Esophagus (tissue), 2 donors: Measurements from ENCODE around the gene TENM4. TPM values are rescaled to one million over a fixed set of nuclear protein-coding genes. Genes with fewer than 3 reads are reported as not detected.

Source experiments
- H3K27ac ChIP-seq, 2 donors: one replicate each; pipeline ENCODE4 v1.5.1; 2013; ENCODE audit warnings: low read depth in 2 of 2, mild to moderate bottlenecking in 2 of 2, inconsistent platforms in 1 of 2, low read length in 1 of 2, moderate library complexity in 1 of 2
- H3K27me3 ChIP-seq, 2 donors: one replicate each; pipeline ENCODE4 v1.6.1; 2013; ENCODE audit warnings: low read length in 2 of 2, control low read depth in 1 of 2, mild to moderate bottlenecking in 1 of 2; ENCODE audit not compliant: insufficient read depth in 2 of 2, control insufficient read depth in 1 of 2
- H3K36me3 ChIP-seq, 2 donors: one replicate each; pipeline ENCODE4 v1.6.1; 2013; ENCODE audit warnings: low read length in 1 of 2; ENCODE audit not compliant: control insufficient read depth in 2 of 2, insufficient read depth in 2 of 2
- H3K4me1 ChIP-seq, 2 donors: one replicate each; pipeline ENCODE4 v1.6.1; 2013; ENCODE audit warnings: low read length in 1 of 2; ENCODE audit not compliant: control insufficient read depth in 2 of 2, insufficient read depth in 2 of 2
- H3K4me3 ChIP-seq, 2 donors: one replicate each; pipeline ENCODE4 v1.5.1; 2013; ENCODE audit warnings: low read length in 2 of 2, mild to moderate bottlenecking in 2 of 2, low read depth in 1 of 2, moderate library complexity in 1 of 2
- H3K9me3 ChIP-seq, 2 donors: one replicate each; pipeline ENCODE4 v1.6.1; 2013; ENCODE audit warnings: mild to moderate bottlenecking in 2 of 2, low read depth in 1 of 2, low read length in 1 of 2, moderate library complexity in 1 of 2; ENCODE audit not compliant: control insufficient read depth in 2 of 2, insufficient read depth in 1 of 2
- WGBS, 2 donors: extraction: QIAGEN DNeasy Blood & Tissue Kit; methylation state at CpG; one replicate each; pipeline ENCODE4 v1.1.7; 2013; 5-methylcytosine and 5-hydroxymethylcytosine counted together
- polyA plus RNA-seq, 2 donors: library from polyadenylated mRNA; stranded (reverse); fragments of 200-250 nt; gene quantifications; one replicate each; pipeline ENCODE4 v1.2.3, GENCODE V29; 2013
- donor health status: healthy with polysubstance abuse.
- donor health status: Bipolar disorder and iron deficiency.

The TENM4 gene
- polyA plus RNA-seq, 2 donors = 1.3 to 4.1 TPM

DNA sequence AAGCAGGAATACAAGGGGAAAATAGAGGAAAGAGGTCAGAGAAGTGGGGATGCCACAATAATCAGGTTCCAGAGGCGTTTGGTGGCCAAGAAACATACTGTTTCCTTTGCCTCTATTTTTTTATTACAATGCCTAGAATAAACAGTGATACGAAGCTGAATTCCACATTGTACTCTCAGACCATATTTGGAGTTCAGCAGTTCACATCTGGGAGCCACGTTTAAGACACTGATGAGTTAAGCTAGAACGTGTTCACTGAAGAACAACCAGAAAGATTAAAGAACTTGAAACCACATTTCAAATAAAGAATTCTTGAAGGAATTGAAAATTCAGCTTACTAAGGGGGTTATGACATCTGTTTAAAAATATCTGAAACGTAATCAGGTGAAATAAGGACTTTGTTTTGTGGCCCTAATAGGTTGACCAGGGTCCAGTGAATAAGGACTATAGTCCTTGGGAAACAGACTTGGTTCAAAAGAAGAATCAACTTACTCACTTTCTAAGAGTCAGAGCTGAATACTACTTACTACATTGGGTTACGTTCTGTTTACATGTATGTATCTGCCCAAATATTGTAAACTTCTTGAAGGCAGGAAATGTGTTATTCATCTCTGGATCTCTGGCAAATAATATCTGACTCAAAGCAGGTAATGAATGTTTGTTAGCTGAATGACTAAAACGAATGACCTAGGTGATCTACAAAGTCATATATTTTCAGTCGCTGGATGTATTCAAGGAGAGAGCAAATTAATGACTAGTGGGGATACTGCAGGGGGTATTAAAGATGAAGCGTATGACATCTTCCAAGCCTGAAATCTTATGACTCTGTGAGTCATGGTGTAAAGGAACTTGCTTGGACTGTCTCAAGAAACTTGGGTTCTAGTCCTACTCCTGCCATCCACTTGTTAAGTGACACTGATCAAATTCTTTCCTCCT is 619.2 kb downstream of the TENM4 start:
- Histone ChIP-seq H3K27me3 (no peaks in the 10 kb centered on the region), H3K4me1 (no peaks in the 10 kb centered on the region), H3K36me3 (no peaks in the 10 kb centered on the region), H3K27ac (no peak overlapping the region), H3K4me3 (no peak overlapping the region), H3K9me3 (no peaks in the 10 kb centered on the region)
- WGBS, 2 donors = 64% methylated on average over 9 of the region's 9 CpGs

DNA sequence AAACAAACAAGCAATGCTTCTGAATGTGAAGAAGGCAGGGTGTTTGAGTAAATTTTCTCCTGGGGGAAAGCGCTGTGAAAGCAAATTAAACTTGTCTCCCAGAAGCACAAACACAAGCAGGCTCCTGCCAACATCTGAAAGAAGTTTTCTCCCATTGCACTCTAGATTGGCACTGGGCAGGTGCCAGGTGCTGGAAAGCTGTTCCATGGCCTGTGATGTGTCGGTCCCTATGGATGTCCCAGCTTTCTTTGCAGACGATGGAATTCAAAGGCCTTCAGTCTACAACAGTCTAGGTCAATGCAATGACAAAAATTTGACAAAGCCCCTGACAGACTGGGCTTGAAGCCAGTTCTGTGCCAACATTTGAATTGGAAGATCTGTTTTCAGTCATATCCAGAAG is 620.1 kb downstream of the TENM4 start:
- H3K9me3 ChIP-seq = no peaks in the 10 kb centered on the region
- no peaks in the 10 kb centered on the region for H3K36me3 ChIP-seq
- WGBS, 2 donors = 74 to 86% methylated on average over 3 of the region's 3 CpGs
- no peak overlapping the region for H3K27ac ChIP-seq
- H3K27me3 ChIP-seq = no peaks in the 10 kb centered on the region
- H3K4me1 ChIP-seq = no peaks in the 10 kb centered on the region
- no peak overlapping the region for H3K4me3 ChIP-seq

DNA sequence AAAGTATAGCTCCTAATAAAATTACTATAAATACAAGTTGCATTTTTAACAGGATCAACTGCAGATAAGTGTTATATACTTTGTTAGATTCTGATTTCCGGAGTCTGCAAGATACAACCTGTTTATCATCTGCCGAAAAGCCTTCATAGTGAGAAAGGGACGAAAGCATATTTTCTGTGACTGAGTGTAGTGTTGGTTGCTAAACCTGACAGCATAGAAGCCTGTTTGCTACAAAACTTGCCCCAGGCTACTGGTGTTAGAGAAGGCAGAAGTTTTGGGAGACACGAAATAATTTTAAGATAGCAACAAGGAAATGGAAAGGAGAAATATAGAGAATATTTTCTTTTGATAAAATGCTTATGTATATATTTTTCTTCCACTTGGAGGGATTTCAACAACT is 622.6 kb downstream of the TENM4 start:
- no peak overlapping the region for H3K4me3 ChIP-seq
- no peaks in the 10 kb centered on the region for H3K27me3 ChIP-seq
- H3K4me1 ChIP-seq = no peaks in the 10 kb centered on the region
- no peaks in the 10 kb centered on the region for H3K9me3 ChIP-seq
- H3K27ac ChIP-seq = no peak overlapping the region
- H3K36me3 ChIP-seq = no peaks in the 10 kb centered on the region
- 53 to 65% methylated on average over 4 of the region's 4 CpGs for WGBS, 2 donors

DNA sequence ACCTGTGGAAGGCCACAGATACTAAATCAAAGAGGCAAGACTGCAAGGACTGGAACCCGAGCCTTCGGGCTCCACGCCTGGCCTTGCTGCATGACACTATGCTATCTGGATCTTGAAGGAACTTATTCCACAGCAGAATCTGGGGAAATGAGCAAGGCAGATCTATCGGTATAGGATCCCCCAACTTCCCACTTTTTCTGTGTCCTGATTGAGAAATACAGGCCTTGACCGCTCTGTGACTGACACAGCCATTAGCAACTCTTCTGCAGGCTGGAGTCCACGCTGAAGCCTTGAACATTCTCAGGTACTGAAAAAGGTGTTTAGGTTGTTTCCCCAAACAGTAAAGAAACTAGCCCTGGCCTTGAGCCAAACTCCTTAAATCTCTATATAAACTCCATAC is 625.0 kb downstream of the TENM4 start:
- no peaks in the 10 kb centered on the region for H3K9me3 ChIP-seq
- WGBS, 2 donors = 92 to 99% methylated on average over 6 of the region's 6 CpGs

DNA sequence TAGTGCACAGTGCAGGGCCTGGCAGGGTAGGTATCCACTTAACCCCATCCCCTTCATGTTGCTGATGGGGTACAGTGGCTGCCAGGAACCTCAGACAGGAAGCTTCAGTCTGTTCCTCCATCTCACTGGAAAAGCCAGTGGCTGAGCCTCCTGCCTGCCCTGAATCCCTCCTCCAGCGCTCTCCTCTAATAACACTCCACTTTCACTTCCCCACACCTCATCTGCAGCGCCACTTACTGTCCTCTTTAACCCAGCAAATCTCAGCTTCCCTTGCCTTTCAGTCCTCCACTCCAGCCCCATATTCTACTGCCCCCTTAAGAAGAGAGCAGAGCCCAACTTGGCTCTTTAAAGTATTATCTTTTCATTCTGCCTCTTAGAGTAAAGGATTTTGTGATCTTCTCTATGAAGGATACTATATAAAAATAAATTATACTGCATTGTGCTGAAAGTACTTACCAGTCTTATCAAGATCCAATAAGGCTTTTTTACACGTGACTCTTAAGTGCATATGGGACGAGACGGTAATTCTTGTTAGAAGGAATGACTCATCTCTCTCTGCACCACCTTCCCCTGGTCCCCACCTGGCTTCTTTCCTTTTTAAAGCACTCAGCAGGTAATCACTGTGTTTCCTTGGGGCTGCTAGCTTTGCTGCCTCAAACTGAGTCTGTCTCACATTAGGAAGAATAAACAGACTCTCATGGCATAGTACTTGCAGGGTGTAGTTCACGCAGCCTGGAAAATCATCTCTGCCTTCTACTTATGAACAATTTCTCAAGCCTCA is 628.1 kb downstream of the TENM4 start:
- no peaks in the 10 kb centered on the region for H3K36me3 ChIP-seq
- WGBS, 2 donors = 68 to 76% methylated on average over 6 of the region's 6 CpGs
- no peak overlapping the region for H3K4me3 ChIP-seq
- H3K9me3 ChIP-seq = no peaks in the 10 kb centered on the region
- peaks cover 0 to 5% of the 10 kb centered on the region in 2 donors for H3K4me1 ChIP-seq
- H3K27me3 ChIP-seq = no peaks in the 10 kb centered on the region
- H3K27ac ChIP-seq = no peak overlapping the region

More for the DNA sequence above, 625.0 kb downstream of the TENM4 start:
- Histone ChIP-seq H3K4me1 (no peaks in the 10 kb centered on the region), H3K27ac (no peak overlapping the region), H3K4me3 (no peak overlapping the region), H3K36me3 (no peaks in the 10 kb centered on the region), H3K27me3 (no peaks in the 10 kb centered on the region)

DNA sequence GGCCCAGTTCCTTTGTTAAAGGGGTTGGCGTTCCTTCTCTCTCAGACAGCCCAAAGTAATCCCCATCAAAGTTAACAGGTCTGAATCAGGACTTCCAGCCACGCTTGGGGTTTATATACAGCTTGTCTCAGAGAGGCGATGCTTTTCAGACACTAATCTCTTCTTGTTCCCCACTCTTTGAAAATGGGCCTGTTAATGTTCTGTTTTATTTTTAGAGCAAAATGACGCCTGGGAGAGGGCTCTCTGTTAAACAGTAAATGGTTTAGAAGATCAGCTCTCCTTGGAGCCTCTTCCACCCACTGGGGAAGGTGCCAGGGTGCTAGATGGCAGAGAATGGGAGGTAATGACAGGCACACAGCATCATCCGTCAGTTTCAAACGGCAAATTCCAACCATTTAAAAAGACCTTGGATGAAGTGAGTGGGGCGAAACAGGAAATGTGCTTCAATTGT is 630.2 kb downstream of the TENM4 start:
- peak overlapping the region; percentile 63 to 66 for H3K27ac ChIP-seq
- WGBS, 2 donors = 68 to 75% methylated on average over 7 of the region's 7 CpGs
- peaks cover 0 to 5% of the 10 kb centered on the region in 2 donors for H3K4me1 ChIP-seq
- no peaks in the 10 kb centered on the region for H3K9me3 ChIP-seq
- no peaks in the 10 kb centered on the region for H3K27me3 ChIP-seq
- H3K36me3 ChIP-seq = no peaks in the 10 kb centered on the region
- H3K4me3 ChIP-seq = no peak overlapping the region

DNA sequence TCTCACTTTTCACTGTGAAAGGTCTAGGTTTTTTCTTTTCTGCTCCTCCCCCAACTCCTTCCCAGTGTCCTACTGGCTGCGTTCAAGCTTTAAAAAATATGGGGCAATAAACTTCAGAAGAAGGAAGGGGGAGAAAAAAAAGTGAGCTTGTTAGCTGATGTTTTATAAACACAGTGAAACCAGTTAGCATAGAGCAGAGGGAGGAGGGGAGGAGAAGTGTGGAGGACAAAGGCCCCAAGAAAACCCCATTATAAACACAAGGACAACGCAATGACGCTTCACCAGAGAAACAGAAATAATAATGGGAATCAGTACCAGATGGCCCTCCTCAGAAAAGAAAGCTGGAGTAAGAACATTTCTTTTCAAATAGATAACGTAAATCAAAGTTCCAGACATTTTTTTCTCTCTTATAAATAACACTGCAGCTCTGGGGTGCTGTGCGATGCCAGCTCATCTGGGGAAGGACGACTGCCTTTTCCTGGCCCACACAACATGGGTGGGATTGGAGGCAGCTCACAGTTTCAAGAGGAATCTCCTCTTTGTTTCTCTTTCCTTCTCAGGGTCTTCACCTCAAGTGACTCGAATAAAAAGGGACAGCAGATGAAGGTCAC is 630.8 kb downstream of the TENM4 start:
- Histone ChIP-seq H3K36me3 (no peaks in the 10 kb centered on the region), H3K4me3 (no peak overlapping the region), H3K27me3 (no peaks in the 10 kb centered on the region), H3K4me1 (peaks cover 0 to 5% of the 10 kb centered on the region in 2 donors), H3K27ac (peak overlapping the region; percentile 63 to 67), H3K9me3 (no peaks in the 10 kb centered on the region)
- WGBS, 2 donors = 68 to 71% methylated on average over 7 of the region's 7 CpGs

DNA sequence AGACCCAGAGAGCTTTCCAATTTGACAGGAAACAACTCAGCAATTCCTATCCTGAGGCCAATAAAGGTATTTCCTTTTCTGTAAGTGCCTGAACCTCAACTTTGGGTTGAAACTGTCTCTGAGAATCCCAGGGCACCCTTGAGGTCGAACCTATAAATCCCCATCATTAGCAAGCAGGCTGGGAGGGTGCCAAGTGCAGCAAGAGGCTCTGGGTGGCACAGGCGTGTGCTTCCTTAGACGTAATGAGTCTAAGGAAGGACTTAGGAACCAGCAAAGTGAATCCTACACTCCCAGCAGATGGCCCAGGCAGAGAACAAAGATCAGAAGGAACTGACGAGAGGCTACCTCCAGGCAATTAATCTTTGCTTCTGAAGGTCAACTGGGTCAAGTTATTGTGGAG is 631.9 kb downstream of the TENM4 start:
- WGBS, 2 donors = 48 to 51% methylated on average over 4 of the region's 4 CpGs
- Histone ChIP-seq H3K4me3 (no peak overlapping the region), H3K9me3 (no peaks in the 10 kb centered on the region), H3K27me3 (no peaks in the 10 kb centered on the region), H3K36me3 (no peaks in the 10 kb centered on the region), H3K4me1 (peaks cover 0 to 5% of the 10 kb centered on the region in 2 donors), H3K27ac (peak overlapping the region in 1 of 2 donors; percentile 31)

DNA sequence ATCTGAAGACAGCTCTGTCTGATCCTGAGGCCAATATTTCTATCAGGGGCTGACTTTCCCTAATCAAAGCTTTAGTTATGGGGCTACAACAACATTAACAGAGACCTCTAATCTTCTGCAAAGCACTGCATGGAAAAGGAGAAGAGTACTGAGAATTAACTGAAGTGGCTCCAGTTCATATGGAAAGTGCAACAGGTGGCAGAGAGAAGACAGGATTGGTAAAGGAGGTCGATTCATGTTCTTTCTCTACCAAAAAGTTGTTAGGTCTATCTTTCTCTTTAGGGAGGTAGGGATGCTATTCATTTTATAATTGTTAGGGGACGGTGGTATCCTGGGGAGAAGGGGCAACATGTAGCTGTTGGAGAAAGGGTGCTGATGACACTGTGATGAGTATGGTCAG is 633.5 kb downstream of the TENM4 start:
- H3K9me3 ChIP-seq = no peaks in the 10 kb centered on the region
- peaks cover 0 to 8% of the 10 kb centered on the region in 2 donors for H3K4me1 ChIP-seq
- no peaks in the 10 kb centered on the region for H3K36me3 ChIP-seq
- no peak overlapping the region for H3K4me3 ChIP-seq
- H3K27me3 ChIP-seq = no peaks in the 10 kb centered on the region
- no peak overlapping the region for H3K27ac ChIP-seq
- WGBS, 2 donors = 89 to 93% methylated on average over 2 of the region's 2 CpGs
